HG02623 (cell line): Measurements from ENCODE around the gene TEX52.
"Not testable (repeated sequence)": the region's sequence is repeated elsewhere in the genome, so short reads cannot be mapped to it uniquely, and the experiment has no call there.

Experiments used
- ATAC-seq: cut with Tn5 transposase; IDR thresholded peaks from one replicate; pipeline ENCODE4 v1.9.1; 2021; ENCODE audit warnings: moderate library complexity; ENCODE audit not compliant: unreplicated experiment

The TEX52 gene

DNA sequence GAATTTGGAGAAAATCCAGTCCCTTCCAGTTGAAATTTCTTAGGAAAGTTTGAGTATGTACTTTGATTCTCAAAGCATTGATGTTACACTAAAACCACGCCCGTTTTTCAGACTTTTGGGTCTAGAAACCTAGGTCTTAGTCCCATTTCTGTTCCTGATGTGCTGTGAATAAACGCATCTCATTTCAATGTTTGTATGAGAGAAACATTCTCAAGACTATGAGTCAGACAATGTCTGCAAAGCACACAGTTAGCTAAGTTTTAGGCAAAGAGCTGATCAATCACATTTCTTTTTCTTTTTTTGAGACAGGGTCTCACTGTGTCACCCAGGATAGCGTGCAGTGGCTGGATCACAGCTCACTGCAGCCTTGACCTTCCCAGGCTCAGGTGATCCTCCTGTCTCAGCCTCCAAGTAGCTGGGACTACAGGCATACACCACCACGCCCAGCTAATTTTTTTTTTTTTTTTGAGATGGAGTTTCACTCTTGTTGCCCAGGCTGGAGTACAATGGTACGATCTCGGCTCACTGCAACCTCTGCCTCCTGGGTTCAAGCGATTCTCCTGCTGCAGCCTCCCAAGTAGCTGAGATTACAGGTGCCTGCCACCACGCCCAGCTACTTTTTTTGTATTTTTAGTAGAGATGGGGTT is 12.3 kb upstream of the TEX52 start:
- ATAC-seq = not testable (repeated sequence)

DNA sequence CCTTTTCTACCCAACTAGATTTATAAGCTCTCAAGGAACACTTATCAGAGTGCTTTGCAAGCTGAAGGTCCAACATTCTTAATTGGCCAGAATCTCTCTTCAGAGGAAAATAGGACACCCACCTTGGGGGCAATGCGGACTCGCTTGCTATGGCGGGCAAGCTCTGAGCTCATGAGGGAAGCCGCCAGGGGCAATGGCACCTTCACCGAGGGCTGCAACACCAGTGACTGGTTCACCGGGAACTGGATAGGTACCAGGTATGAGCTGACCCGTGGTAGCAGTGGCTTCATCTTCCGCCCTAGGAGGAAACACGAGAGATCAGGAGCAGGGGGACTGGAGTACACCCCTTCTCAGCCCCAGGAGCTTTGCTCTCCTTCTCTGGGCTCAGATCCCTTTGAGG is 7.4 kb upstream of the TEX52 start:
- ATAC-seq = no peak

DNA sequence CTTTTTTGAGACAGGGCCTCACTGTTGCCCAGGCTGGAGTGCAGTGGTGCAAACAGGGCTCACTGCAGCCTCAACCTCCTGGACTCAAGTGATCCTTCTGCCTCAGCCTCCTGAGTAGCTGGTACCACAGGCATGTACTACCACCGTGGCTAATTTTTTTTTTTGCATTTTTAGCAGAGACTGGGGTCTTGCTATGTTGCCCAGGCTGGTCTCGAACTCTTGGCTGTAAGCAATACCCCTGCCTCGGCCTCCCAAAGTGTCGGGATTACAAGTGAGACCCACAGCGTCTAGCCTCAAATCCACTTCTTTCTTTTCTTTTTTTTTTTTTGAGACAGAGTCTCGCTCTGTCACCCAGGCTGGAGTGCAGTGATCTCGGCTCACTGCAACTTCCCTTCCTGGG is 6.6 kb upstream of the TEX52 start:
- ATAC-seq = not testable (repeated sequence)

GRCh38 chr12:2862876-2863275 is 6.0 kb upstream of the TEX52 start:
- no peak for ATAC-seq

DNA sequence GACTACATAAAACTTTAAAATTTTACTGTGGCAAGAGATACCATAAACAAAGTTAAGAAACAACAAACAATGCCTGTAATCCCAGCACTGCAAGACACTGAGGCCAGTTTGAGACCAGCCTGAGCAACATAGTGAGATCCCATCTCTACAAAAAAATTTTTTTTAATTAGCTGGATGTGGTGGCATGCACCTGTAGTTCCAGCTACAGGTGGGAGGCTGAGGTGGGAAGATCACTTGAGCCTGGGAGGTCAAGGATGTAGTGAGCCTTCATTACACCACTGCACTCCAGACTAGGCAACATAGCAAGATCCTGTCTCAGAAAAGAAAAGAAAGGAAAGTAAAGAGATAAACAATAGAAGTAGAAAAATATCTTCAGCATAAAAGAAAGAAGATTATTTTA is 3.3 kb upstream of the TEX52 start:
- ATAC-seq = no peak

DNA sequence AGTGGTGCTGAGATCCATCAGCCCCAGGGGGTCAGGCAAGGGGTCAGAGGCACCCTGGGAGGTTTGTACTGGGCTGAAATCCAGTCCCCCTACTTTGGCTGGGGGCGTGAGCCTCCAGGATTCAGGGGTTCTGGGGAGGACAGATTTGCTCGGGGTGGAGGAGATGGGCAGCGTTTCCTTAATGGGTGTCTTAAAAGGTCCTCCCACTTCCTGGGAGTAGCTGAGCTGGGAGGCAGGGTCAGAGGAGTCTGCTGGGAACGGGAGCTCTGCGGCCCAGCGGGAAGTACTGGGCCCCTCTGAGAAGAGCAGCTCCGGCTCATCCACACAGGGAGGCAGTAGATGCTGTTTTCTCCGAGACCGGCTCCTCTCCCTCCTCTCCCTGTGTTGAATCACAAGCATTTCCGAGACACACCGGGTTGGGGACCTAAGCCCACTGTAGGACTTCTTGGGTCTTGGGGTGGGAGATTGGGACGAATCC is 2.1 kb upstream of the TEX52 start:
- no peak for ATAC-seq

GRCh38 chr12:2858334-2858733 is 1.5 kb upstream of the TEX52 start:
- ATAC-seq = no peak

GRCh38 chr12:2857576-2857975 is 737 bp upstream of the TEX52 start:
- no peak for ATAC-seq

GRCh38 chr12:2856051-2856450 is 788 bp downstream of the TEX52 start:
- no peak for ATAC-seq

- ATAC-seq = no peak
Measured at GRCh38 chr12:2855546-2855945, 1.3 kb downstream of the TEX52 start.

- ATAC-seq = no peak
Measured at GRCh38 chr12:2854669-2855453, 2.0 kb downstream of the TEX52 start.

GRCh38 chr12:2853626-2854025 is 3.2 kb downstream of the TEX52 start:
- no peak for ATAC-seq

DNA sequence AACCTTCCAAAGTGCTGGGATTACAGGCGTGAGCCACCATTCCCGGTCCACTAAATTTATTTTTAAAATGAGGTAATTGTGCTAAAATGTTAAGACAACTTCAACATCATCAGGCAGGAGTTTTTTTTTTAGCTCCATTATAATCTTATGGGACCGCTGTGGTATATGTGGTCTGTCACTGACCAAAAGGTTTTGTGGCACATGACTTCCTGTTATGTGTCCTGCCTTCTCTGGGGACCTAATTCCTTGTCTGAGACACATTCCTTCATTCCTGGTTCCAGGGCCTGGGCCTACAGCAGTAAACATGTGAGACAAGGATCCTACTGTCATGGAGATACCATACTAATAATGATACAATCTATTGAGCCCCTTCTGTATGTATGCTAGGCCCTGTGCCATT is 4.9 kb downstream of the TEX52 start:
- ATAC-seq = no peak

DNA sequence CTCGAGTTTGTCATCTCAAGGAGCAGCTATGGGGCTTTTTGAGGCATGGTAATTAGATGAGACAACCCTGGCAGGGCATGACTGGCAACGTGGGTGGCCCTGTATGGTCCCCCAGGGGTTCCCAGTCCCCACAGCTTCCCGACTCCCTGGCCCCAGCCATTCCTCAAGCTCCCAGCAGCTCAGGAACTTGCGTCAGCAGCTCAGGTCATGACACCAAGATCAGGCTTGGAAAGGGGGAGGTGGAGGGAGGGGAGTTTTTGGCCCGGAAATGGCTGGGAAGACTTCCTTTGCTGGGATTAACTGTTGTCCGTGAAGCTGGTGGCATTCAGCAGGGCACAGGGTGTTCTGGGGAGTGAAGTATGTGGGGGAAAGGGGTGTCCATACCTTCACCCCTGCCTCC is 11.6 kb downstream of the TEX52 start:
- no peak for ATAC-seq

DNA sequence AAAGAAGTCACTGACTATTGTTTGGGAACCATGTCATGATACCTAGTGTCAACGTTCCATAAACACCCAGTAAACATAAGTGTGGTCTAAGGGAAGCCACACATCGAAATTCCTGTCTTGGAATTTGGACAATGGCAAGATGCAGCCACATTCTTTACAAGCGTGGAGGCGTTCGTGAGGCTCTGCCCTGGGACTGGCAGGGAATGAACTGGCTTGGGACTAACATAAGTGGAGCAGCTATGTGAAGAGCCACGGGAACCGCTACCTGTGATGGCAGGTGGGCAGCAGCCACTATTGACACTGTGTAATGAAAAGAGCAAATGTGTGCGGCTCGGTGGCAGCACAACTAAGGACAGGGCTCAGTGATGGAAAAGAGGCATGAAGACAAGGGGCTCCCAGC is 12.1 kb downstream of the TEX52 start:
- no peak for ATAC-seq

DNA sequence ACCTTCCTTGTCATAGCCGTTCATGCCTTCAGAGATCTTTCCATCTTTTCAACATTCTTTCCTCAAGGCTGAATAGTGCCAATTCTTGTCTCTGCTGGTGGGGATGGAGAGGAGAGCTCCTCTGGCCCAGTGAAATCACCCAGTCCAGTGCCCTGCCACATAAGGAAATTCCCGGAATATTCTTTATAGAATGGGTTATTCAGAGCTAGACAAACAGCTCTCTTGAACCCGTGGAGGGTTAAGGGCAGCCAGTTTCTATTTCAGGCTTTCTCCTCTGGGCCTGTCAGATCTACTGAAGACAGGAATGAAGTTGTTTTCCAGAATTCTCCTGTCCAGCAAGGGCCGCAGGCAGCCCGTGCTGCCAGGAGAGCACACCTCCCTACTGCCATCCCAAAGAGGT is 13.9 kb downstream of the TEX52 start:
- ATAC-seq = no peak

DNA sequence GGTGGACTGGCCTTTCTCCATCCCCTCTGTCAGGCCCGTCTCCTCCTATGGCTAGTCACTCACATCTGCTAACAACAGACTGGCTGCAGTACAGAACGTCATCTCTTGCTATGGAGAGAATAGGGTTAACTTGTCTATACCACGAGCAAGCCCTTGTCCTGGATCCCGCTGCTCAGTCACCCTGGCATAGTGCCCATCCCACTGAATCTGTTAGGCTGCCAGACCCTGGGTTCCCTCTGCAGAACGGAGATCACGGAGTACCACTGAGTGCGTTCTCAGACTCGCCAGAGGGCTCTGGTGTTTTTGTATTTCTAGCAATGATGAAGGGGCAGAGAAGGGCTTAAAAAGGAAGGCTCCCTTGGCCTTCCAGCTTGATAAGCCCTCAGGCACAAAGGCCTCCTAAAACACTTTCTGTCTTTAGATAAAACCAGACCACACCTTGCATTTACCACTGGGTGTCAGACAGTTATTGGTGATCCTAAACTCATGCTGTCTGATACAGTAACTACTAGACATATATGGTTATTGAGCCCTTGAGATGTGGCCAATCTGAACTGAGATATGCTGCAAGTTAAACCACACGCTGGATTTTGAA is 15.7 kb downstream of the TEX52 start:
- ATAC-seq = no peak

DNA sequence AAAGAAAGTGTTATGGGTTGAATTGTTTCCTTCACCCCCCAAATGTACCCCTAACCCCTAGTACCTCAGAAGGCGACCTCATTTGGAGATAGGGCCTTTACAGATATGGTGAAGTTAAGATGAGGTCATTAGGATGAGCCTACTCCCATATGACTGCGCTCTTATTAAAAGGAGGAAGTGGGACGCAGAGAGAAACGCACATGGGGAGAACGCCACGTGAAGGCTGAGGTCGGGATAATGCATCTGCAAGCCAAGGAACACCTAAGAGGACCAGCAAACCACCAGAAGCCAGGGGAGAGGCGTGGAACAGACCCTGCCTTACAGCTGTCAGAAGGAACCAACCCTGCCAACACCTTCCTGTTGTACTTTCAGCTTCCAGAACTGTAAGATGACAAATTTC is 20.3 kb downstream of the TEX52 start:
- ATAC-seq = no peak

GRCh38 chr12:2835691-2836403 is 21.0 kb downstream of the TEX52 start:
- ATAC-seq = no peak

- ATAC-seq = no peak
Measured at GRCh38 chr12:2834581-2835491, 22.0 kb downstream of the TEX52 start, which contains the start of gene NRIP2. TSS of gene NRIP2 (minus strand) at chr12:2835035. CDS start at chr12:2834983, 52 bp downstream.
